Sigmoid colon (tissue), 7 donors: Measurements from ENCODE around the gene ZSCAN22. TPM values are rescaled to one million over a fixed set of nuclear protein-coding genes. Genes with fewer than 3 reads are reported as not detected.

ENCODE experiments used
- DNase-seq: peaks from one replicate; pipeline ENCODE4 v3.0.0-alpha.2; 2019
- H3K27ac ChIP-seq, 4 donors: fragments of 200-600 bp; sonication (generic); one replicate each; pipeline ENCODE4 v1.5.1; 2016 to 2019; ENCODE audit warnings: mild to moderate bottlenecking in 1 of 4
- H3K27me3 ChIP-seq, 3 donors: fragments of 200-600 bp; sonication (generic); one replicate each; pipeline ENCODE4 v1.5.1; 2019; ENCODE audit warnings: mild to moderate bottlenecking in 1 of 3
- H3K36me3 ChIP-seq, 4 donors: fragments of 200-600 bp; sonication (generic); one replicate each; pipeline ENCODE4 v1.5.1; 2016 to 2019
- H3K4me1 ChIP-seq, 4 donors: fragments of 200-600 bp; sonication (generic); one replicate each; pipeline ENCODE4 v1.5.1; 2017 to 2019
- H3K4me3 ChIP-seq, 4 donors: fragments of 200-600 bp; sonication (generic); one replicate each; pipeline ENCODE4 v1.5.1; 2017 to 2019; ENCODE audit warnings: mild to moderate bottlenecking in 2 of 4, moderate library complexity in 1 of 4
- H3K9me3 ChIP-seq, 4 donors: fragments of 200-600 bp in 3 of 4; sonication (generic) in 3 of 4; one replicate each; pipeline versions ENCODE4 v1.5.1 to v1.6.1; 2013 to 2019
- EP300 ChIP-seq, 4 donors: sonication (generic); formaldehyde crosslinking; IDR thresholded peaks; one replicate each; pipeline ENCODE4 v1.6.1; 2017; ENCODE audit warnings: antibody characterized with exemption in 4 of 4
- POLR2A ChIP-seq, 2 donors: fragments of 450-650 bp; IDR thresholded peaks; one replicate each; pipeline ENCODE4 v1.6.1; 2016; ENCODE audit warnings: antibody characterized with exemption in 2 of 2, mild to moderate bottlenecking in 2 of 2, moderate library complexity in 2 of 2
- POLR2AphosphoS5 ChIP-seq, 4 donors: sonication (generic); formaldehyde crosslinking; IDR thresholded peaks; one replicate each; pipeline ENCODE4 v1.6.1; 2017; ENCODE audit warnings: antibody characterized with exemption in 4 of 4
- WGBS, 2 donors: extraction: QIAGEN DNeasy Blood & Tissue Kit; methylation state at CpG; one replicate each; pipeline ENCODE4 v1.1.7; 2013; 5-methylcytosine and 5-hydroxymethylcytosine counted together
- intact Hi-C: fragments of 100-400 bp; cut with DNase I; formaldehyde crosslinking; loops from one replicate; pipeline ENCODE4 v1.15.1; 2023
- polyA plus RNA-seq, 3 donors: library from polyadenylated mRNA; stranded (reverse); fragments of 200-250 nt; gene quantifications; one replicate each; pipeline ENCODE4 v1.2.3, GENCODE V29; 2013
- total RNA-seq, 4 donors: library from RNA; depleted of rRNA; stranded (reverse); fragments of >200 nt; gene quantifications; one replicate each; pipeline ENCODE4 v1.1.0, GENCODE V29; 2016
- TF ChIP-seq, protein P1 (sequence below), 4 experiments: fragments of 450-650 bp in 3 of 4; fragments of 200-600 bp in 1 of 4; IDR thresholded peaks; one replicate each; pipeline ENCODE4 v1.5.1; 2016 to 2019; ENCODE audit warnings: antibody characterized with exemption in 4 of 4, mild to moderate bottlenecking in 3 of 4, moderate library complexity in 2 of 4
- donor health status: healthy with polysubstance abuse.
- donor health status: Bipolar disorder and iron deficiency.
- donor health status: healthy.

The ZSCAN22 gene
- total and polyA plus RNA-seq, 7 donors, result 0.60 to 3.6 (median 1.4) TPM

DNA sequence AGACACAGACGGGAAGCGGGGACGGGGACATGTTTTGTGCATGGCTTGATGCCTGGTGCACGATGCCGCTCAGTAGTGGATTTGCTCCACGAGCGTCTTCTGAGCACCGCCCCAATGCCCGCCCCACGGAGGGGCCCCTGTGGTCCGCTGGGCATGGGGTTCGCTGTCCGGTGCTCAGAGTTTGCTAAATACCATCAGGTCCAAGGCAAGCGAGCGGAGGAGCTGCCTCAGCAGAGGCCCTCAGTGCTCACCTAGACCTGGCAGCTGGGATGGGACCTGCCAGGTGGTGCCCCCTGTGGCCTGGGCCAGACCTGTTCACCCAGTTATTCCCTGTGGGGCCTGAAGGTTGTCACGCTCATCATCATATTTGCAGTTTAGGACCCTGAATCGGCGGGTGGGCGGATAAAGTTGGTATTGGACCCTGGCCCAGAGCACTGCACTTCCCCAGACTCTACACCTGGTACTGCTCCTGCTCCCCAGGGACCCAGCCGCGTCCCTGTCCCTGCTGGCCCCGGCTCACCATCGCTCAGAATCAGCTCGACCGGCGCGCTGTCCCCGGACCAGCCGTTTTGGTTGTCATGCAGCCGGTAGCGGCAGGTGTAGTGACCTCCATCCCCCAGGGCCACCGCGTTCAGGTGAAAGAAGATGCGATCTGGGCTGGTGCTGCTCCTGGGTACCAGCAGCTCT, 24.2 kb downstream of the ZSCAN22 start:
- no peak for DNase-seq
- WGBS, 2 donors, result 70 to 77% methylated on average over 34 of the region's 34 CpGs
- H3K27me3 ChIP-seq, result peaks cover 39 to 100% (median 93%) of the 10 kb centered on the region in 3 donors
- no peak overlapping the region for H3K4me3 ChIP-seq
- TF ChIP-seq POLR2AphosphoS5 (IDR thresholded peaks at IDR 0.05) (no peak), EP300 (IDR thresholded peaks at IDR 0.05) (no peak), POLR2A (IDR thresholded peaks at IDR 0.05) (no peak)
- TF ChIP-seq, protein P1, sequence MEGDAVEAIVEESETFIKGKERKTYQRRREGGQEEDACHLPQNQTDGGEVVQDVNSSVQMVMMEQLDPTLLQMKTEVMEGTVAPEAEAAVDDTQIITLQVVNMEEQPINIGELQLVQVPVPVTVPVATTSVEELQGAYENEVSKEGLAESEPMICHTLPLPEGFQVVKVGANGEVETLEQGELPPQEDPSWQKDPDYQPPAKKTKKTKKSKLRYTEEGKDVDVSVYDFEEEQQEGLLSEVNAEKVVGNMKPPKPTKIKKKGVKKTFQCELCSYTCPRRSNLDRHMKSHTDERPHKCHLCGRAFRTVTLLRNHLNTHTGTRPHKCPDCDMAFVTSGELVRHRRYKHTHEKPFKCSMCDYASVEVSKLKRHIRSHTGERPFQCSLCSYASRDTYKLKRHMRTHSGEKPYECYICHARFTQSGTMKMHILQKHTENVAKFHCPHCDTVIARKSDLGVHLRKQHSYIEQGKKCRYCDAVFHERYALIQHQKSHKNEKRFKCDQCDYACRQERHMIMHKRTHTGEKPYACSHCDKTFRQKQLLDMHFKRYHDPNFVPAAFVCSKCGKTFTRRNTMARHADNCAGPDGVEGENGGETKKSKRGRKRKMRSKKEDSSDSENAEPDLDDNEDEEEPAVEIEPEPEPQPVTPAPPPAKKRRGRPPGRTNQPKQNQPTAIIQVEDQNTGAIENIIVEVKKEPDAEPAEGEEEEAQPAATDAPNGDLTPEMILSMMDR (IDR thresholded peaks at IDR 0.05), result no peak
- intact Hi-C loops, result no loop called here
- no peak overlapping the region for H3K27ac ChIP-seq
- H3K36me3 ChIP-seq, result no peaks in the 10 kb centered on the region
- H3K4me1 ChIP-seq, result peaks cover 0 to 22% (median 14%) of the 10 kb centered on the region in 4 donors
- no peaks in the 10 kb centered on the region for H3K9me3 ChIP-seq

DNA sequence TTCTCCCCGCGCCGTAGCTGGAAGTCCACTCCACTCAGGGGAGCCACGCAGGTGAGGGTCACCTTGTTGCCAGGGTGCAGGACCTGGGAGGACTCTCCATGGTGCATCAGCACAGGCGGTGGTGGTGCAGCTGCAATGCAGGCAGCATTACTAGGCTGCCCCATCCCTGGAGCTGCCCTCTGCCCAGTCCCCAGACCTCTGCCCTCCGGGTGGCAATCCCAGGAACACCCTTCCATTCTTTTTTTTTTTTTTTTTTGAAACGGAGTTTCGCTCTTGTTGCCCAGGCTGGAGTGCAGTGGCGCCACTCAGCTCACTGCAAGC, 24.7 kb downstream of the ZSCAN22 start:
- Histone ChIP-seq H3K4me3 (no peak overlapping the region), H3K36me3 (no peaks in the 10 kb centered on the region), H3K27me3 (peaks cover 44 to 100% (median 93%) of the 10 kb centered on the region in 3 donors), H3K4me1 (peaks cover 0 to 28% (median 19%) of the 10 kb centered on the region in 4 donors), H3K9me3 (no peaks in the 10 kb centered on the region), H3K27ac (no peak overlapping the region)
- DNase-seq, result no peak
- 87 to 90% methylated on average over 9 of the region's 9 CpGs for WGBS, 2 donors
- intact Hi-C loops, result no loop called here
- TF ChIP-seq EP300 (IDR thresholded peaks at IDR 0.05), result no peak
- TF ChIP-seq POLR2AphosphoS5 (IDR thresholded peaks at IDR 0.05), result no peak
- no peak for TF ChIP-seq POLR2A (IDR thresholded peaks at IDR 0.05)
- TF ChIP-seq, protein P1 (IDR thresholded peaks at IDR 0.05), result no peak

DNA sequence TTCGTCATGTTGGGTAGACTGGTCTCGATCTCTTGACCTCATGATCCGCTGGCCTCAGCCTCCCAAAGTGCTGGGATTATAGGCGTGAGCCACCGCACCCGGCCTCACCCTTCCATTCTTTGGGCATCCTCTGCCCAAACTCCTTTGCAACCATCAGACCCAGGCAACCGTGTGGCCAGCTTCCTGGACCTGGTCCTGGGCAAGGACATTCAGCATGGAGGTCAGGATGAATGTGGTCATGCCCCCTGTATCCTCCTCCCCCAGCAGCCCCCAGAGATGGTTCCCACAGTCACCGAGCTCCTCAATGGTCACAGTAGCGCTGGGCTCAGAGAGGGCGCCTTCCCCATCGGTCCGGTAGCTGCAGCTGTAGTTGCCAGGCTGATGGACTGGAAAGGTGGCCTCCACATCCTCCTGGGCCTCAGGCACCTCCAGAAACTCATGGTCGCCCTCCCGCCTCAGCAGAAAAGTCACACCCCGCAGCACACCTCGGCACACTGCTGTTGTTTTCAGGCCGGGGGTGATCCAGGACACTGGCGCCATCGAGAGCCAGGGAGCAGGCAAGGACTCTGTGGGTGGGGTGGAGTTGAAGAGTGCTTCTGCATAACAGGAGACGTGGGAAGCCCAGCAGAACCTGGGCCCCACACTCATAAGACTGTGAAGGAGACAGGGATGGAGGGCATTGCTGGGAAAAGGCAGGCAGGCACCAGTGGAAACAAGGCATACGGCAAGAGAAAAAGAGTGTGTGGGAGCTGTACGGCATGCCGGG, 25.4 kb downstream of the ZSCAN22 start:
- WGBS, 2 donors, result 86 to 90% methylated on average over 23 of the region's 23 CpGs
- Histone ChIP-seq H3K36me3 (no peaks in the 10 kb centered on the region), H3K9me3 (no peaks in the 10 kb centered on the region), H3K4me3 (no peak overlapping the region), H3K4me1 (peaks cover 0 to 33% (median 22%) of the 10 kb centered on the region in 4 donors), H3K27me3 (peaks cover 46 to 100% (median 93%) of the 10 kb centered on the region in 3 donors), H3K27ac (no peak overlapping the region)
- intact Hi-C loops, result no loop called here
- TF ChIP-seq EP300 (IDR thresholded peaks at IDR 0.05) (no peak), POLR2A (IDR thresholded peaks at IDR 0.05) (no peak), POLR2AphosphoS5 (IDR thresholded peaks at IDR 0.05) (no peak)
- TF ChIP-seq, protein P1 (IDR thresholded peaks at IDR 0.05), result no peak
- no peak for DNase-seq

DNA sequence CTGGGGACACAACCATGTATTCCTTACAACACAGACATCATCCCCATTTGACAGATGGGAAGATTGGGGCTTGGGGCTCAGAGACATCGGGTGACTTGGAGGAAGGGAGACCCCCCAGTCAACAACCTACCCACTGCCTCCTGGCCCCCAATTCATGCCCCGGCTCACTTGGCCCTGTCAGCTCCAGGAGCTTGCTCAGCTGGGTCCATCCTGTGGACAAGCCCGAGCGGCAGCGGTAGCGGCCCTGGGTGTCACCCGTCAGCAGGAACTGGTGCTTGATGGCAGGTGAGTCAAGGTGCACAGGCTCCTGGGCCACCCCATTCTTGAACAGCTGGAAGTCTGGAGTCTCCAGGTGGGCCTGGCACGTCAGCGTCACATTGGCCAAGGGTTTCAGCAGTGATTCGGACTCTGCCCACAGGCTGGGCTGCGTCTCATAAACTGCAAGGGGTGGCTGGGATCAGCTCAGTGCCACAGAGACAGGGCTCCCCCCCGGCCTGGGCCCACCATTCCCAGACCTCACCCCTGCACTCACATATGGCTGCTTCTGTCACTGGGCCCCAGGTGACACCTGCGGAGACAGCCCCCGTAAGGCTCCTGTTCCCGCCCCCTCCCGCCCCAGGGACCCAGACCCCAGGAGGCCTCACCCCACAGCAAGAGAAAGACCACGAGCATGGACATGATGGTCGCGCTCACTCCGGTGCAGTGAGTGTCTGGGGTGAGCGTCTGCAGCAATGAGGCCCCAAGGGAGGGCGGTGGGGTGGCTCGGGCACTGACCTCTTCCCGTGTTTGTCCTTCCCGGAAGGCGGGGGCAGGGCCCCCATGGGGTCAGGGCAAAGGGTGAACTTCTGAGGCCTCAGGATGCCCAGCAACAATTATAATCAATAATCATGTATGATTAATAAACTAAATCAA, 26.2 kb downstream of the ZSCAN22 start, which contains the start of gene A1BG:
Gene A1BG (minus strand): TSS at position 733 of the 912 bp plus-strand sequence. CDS start 55 bp downstream, at position 678.
- 78 to 85% methylated on average over 26 of the region's 26 CpGs for WGBS, 2 donors
- Histone ChIP-seq H3K9me3 (no peaks in the 10 kb centered on the region), H3K4me3 (no peak within 1 kb of the TSS), H3K27ac (no peak within 1 kb of the TSS), H3K4me1 (peaks cover 0 to 31% (median 22%) of the 10 kb centered on the region in 4 donors), H3K36me3 (no peaks in the 10 kb centered on the region), H3K27me3 (peaks cover 38 to 94% (median 87%) of the 10 kb centered on the region in 3 donors)
- no peak for DNase-seq
- intact Hi-C loops, result no loop called here
- TF ChIP-seq, protein P1 (IDR thresholded peaks at IDR 0.05), result no peak
- no peak for TF ChIP-seq POLR2AphosphoS5 (IDR thresholded peaks at IDR 0.05)
- no peak for TF ChIP-seq EP300 (IDR thresholded peaks at IDR 0.05)
- no peak for TF ChIP-seq POLR2A (IDR thresholded peaks at IDR 0.05)
